ENCODE results near the gene FCAMR. TPM values are rescaled to one million over a fixed set of nuclear protein-coding genes. Genes with fewer than 3 reads are reported as not detected.

FCAMR gene, protein sequence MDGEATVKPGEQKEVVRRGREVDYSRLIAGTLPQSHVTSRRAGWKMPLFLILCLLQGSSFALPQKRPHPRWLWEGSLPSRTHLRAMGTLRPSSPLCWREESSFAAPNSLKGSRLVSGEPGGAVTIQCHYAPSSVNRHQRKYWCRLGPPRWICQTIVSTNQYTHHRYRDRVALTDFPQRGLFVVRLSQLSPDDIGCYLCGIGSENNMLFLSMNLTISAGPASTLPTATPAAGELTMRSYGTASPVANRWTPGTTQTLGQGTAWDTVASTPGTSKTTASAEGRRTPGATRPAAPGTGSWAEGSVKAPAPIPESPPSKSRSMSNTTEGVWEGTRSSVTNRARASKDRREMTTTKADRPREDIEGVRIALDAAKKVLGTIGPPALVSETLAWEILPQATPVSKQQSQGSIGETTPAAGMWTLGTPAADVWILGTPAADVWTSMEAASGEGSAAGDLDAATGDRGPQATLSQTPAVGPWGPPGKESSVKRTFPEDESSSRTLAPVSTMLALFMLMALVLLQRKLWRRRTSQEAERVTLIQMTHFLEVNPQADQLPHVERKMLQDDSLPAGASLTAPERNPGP
- not detected for total RNA-seq
- long read RNA-seq: 0 reads

DNA sequence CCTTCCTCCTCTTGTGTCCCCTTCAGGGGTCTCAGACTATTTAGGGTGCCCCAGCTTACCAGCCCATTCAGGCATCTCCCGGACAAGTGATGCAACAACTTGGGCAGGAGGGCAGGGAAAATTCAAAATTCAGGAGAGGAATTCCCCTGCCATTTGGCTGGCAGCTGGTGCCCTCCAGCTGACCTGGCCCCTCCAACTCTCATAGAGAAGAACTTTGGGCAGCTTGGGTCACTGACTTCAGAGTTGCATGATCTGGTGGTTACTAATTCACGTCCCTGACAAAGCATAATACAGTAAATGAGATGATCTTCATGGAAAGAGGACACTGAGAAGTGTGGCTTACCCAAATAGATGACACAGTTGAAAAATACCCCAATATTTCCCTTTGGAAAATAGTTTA is at the start of gene FCAMR:
FCAMR (minus strand) TSS at position 15 of the 400 bp plus-strand sequence. CDS start 335 bp downstream, outside the sequence.
- no peak within 1 kb of the TSS for H3K27ac ChIP-seq (replicated peaks)
- H3K4me3 ChIP-seq: no peak within 1 kb of the TSS
- TF ChIP-seq, protein P1, sequence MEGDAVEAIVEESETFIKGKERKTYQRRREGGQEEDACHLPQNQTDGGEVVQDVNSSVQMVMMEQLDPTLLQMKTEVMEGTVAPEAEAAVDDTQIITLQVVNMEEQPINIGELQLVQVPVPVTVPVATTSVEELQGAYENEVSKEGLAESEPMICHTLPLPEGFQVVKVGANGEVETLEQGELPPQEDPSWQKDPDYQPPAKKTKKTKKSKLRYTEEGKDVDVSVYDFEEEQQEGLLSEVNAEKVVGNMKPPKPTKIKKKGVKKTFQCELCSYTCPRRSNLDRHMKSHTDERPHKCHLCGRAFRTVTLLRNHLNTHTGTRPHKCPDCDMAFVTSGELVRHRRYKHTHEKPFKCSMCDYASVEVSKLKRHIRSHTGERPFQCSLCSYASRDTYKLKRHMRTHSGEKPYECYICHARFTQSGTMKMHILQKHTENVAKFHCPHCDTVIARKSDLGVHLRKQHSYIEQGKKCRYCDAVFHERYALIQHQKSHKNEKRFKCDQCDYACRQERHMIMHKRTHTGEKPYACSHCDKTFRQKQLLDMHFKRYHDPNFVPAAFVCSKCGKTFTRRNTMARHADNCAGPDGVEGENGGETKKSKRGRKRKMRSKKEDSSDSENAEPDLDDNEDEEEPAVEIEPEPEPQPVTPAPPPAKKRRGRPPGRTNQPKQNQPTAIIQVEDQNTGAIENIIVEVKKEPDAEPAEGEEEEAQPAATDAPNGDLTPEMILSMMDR (IDR thresholded peaks at IDR 0.05; ENCODE audit: borderline replicate concordance): no peak
- intact Hi-C loops (cut with micrococcal nuclease): no loop called here
- no peaks in the 10 kb centered on the region for H3K9me3 ChIP-seq (replicated peaks)
- no peaks in the 10 kb centered on the region for H3K4me1 ChIP-seq
- H3K27me3 ChIP-seq (ENCODE audit: low read depth): peaks cover 39% of the 10 kb centered on the region
- no peaks in the 10 kb centered on the region for H3K36me3 ChIP-seq
- DNase-seq: no peak

DNA sequence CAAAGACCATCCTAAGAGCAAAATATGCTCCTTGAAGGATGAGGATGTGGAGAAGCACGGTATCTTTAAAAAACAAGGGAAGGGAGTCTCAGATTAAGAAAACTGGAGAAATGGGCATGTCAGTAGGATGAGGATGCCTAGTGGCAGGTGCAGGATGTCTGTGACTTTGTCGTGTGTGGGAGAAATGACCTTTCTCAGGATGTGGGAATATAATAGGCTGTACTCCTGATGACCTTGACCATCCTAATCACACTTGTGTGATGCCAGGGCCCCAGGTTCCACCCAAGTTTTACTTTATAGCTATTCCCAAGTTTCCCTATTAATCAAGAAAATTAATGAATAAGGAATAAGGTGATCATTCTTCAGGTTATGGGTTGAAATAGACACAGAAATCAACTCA is 49.4 kb upstream of the FCAMR start:
- Histone ChIP-seq H3K27me3 (ENCODE audit: low read depth) (no peaks in the 10 kb centered on the region), H3K36me3 (no peaks in the 10 kb centered on the region), H3K27ac (replicated peaks) (no peak overlapping the region), H3K4me3 (no peak overlapping the region), H3K4me1 (peaks cover 31% of the 10 kb centered on the region), H3K9me3 (replicated peaks) (no peaks in the 10 kb centered on the region)
- intact Hi-C loops (cut with micrococcal nuclease): no loop called here
- TF ChIP-seq, protein P1 (IDR thresholded peaks at IDR 0.05; ENCODE audit: borderline replicate concordance): no peak
- DNase-seq: no peak

DNA sequence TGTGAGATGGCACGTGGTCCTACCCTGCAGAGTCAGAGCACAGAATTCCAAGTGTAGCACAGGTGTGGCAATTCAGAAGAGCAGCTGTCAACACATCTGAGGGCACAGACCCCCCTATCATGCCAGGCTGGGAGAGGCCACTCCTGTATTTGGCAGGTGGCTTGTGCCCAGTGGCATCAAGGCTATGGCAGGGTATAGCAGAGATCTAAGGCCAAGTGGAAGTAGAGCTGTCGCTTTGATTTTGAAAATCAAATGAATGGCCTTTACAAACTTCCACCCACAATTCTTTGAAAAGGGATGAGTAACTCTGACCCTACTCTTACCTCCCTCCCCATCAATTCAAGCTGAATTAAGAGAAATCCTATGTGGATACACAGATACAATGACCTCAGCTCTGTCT is 48.9 kb upstream of the FCAMR start:
- Histone ChIP-seq H3K4me3 (no peak overlapping the region), H3K27me3 (ENCODE audit: low read depth) (peaks cover 4% of the 10 kb centered on the region), H3K27ac (replicated peaks) (no peak overlapping the region), H3K4me1 (peaks cover 26% of the 10 kb centered on the region), H3K36me3 (no peaks in the 10 kb centered on the region), H3K9me3 (replicated peaks) (no peaks in the 10 kb centered on the region)
- DNase-seq: no peak
- TF ChIP-seq, protein P1 (IDR thresholded peaks at IDR 0.05; ENCODE audit: borderline replicate concordance): no peak
- intact Hi-C loops (cut with micrococcal nuclease): no loop called here

DNA sequence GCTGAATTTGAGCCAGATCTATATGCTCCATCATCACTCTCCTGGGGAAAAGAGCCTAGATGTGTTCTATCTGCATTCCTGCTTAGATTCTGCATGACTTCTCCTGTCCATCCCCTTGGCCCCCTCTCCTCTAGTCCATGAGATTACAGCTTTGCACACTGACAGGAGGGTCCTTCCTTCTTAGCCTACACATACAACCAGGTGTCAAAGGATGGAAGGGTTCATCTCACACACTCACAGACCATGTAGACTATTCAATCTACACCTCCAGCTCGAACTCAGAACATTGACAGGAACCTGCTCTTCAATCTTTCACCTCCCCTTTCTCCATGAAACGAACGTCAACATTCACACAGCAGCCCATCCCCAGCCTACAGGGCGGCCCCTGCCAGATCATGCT is 48.4 kb upstream of the FCAMR start:
- peaks cover 21% of the 10 kb centered on the region for H3K4me1 ChIP-seq
- H3K27ac ChIP-seq (replicated peaks): no peak overlapping the region
- H3K9me3 ChIP-seq (replicated peaks): no peaks in the 10 kb centered on the region
- intact Hi-C loops (cut with micrococcal nuclease): no loop called here
- DNase-seq: no peak
- H3K36me3 ChIP-seq: no peaks in the 10 kb centered on the region
- H3K27me3 ChIP-seq (ENCODE audit: low read depth): peaks cover 6% of the 10 kb centered on the region
- TF ChIP-seq, protein P1 (IDR thresholded peaks at IDR 0.05; ENCODE audit: borderline replicate concordance): no peak
- no peak overlapping the region for H3K4me3 ChIP-seq

- no peaks in the 10 kb centered on the region for H3K9me3 ChIP-seq (replicated peaks)
- TF ChIP-seq, protein P1 (IDR thresholded peaks at IDR 0.05; ENCODE audit: borderline replicate concordance): no peak
- intact Hi-C loops (cut with micrococcal nuclease): no loop called here
- DNase-seq: peak; percentile 42
- H3K4me1 ChIP-seq: peaks cover 13% of the 10 kb centered on the region
- peaks cover 6% of the 10 kb centered on the region for H3K27me3 ChIP-seq (ENCODE audit: low read depth)
- H3K36me3 ChIP-seq: no peaks in the 10 kb centered on the region
- H3K27ac ChIP-seq (replicated peaks): no peak overlapping the region
- no peak overlapping the region for H3K4me3 ChIP-seq
Observed at GRCh38 chr1:207017615-207018559, 47.6 kb upstream of the FCAMR start.
